Amniotic epithelial cell (primary cell): ENCODE results near the gene TMEM269.

Source experiments
- DNase-seq: peaks from one replicate; pipeline ENCODE4 v3.0.0-alpha.2; 2010; ENCODE audit warnings: low read depth

TMEM269 gene, protein sequence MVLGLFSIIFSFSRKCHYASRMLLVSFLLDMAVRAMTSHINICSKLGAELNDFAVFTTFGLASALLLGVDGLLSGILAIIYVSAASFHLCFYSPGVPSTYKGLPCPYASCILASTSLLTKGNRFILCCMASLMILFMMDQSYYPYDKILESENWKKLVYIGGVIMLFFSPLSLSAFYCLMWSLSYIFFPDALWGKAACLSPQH

DNA sequence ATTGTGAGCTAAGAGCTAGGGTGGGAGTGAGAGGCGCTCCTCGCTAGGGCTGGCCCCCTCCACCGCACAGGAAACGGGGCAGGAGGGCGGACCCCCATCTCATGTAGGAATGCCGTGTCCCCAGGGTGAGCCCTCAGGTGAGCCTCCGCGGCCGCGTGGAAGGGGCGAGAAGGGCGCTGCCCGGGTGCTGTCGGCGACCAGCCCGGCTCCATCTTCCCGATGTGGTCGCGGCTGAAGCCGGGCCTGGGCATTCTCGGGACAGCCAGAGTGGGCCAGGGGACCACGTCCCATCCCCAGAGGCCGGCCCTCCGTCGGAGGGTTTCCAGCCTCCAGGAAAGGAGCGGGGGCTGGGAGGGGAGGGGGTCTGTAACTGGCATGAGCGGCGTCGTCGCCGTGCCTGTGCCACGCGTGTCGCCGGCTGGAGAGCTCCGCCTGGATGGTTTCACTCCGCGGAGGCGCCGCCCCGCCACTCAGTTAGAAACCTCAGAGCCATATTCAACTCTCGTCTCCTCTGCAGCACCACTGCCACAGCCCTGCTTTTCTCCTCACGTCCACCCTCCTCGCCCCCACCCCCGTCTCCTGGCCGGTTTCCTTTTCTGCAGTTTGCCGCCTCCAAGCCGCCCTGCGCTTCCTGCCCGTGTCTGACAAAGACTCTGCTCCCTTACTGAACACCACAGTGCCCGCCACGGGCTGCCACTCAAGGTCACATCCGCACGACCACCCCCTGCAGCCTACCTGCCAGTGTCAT lies at the start of gene TMEM269:
TMEM269 (plus strand) TSS at position 46 of the 748 bp plus-strand sequence. CDS start 4,903 bp downstream, outside the sequence.
- DNase-seq = no peak

DNA sequence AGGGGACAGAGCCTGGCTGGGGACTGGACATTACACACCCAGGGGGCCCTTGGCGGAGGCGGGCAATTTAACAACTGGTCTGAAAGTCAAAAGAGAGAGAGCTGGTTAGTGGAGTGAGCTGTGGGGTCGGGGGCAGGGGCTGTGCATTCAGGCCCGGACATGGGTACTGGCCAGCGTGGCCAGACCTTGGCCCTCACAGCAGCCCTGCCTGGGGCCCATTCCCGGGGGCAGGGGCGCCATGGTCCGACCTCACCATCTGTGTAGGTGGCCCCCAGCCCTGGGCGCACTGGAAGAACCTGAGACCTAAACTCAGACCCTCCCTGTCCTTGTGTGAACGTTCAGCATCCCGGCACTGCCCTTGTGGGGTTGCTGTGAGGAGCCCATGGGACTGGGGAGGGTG lies 49.7 kb upstream of the TMEM269 start:
- no peak for DNase-seq

DNA sequence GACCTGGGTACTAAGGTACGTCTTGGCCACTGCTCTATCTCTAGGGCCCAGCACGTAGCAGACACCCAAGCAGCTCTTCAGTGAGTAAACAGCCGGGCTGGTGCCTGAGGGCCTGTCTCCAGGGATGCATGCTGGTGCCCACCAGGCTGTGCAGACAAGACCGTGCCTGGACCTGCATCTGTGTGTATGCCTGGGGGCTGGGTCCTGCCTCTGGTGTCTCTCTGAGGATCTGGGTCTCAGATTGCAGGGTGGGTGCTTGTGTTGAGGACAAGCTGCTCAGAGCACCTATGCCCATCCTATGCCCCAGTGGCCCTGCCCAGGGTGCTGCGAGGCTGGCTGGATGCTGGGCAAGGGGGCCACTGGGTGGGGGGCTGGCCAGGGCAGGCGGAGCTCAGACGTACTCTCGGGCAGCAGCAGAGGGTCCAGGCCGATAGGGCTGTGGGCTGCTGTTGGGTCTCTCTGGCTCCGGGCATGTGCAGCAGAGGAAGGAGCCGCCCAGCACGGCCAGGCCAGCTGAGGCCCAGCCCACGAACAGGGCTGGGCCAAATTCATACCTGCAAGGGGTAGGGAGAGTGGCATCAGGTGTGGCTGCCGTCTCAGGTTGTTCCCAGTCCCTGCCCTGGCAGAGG lies 49.2 kb upstream of the TMEM269 start:
- DNase-seq = no peak

GRCh38 chr1:42736152-42736551 lies 48.6 kb upstream of the TMEM269 start:
- DNase-seq = no peak

DNA sequence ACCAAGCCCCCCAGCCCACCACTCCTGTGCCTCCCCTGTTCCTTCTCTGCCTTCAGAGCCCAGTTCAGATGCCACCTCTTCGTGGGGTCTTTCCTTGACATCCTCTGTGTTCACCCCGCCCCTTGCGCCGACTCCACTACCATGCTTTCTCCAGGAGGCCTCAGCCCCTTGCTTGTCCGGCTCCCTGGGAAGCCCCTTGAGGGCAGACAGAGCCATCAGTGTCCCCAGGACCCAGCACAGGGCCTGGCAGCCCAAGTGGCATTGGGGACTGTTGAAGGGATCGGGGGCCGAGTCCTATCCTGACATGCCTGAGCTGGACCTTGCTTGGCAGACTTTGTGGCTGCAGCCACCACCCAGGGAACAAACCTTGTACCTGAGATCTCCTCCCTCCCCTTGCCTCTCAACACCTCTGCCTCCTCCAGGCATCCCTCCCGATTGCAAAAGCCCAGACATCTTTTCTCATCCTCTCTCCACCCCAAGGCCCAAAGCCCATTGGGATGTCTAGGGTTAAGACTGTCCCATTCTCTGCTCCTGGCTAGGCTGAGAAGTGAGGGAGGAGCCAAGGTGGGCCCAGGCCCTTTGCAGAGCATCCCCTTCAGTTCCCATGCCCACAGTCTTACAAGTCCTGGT lies 48.1 kb upstream of the TMEM269 start:
- no peak for DNase-seq

DNA sequence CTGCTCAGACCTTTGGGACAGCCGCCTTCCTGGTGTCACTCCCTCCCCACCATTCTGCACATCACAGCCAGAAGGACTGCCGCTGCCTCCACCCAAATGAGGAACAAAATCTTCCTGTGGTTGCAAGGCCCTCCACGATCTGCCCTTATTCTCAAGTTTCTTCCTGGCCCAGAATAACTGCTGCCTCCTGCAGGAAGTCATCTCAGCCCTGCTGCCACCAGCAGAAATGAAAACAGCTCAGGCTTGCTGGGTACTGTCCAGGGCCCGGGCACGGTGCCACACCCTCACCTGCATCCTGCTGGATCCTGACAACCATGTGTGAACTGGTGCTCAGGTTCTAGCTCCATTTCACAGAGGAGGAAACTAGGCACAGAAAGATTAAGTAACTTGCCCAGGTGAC lies 47.5 kb upstream of the TMEM269 start:
- no peak for DNase-seq

GRCh38 chr1:42737986-42738677 lies 46.7 kb upstream of the TMEM269 start:
- DNase-seq = no peak

DNA sequence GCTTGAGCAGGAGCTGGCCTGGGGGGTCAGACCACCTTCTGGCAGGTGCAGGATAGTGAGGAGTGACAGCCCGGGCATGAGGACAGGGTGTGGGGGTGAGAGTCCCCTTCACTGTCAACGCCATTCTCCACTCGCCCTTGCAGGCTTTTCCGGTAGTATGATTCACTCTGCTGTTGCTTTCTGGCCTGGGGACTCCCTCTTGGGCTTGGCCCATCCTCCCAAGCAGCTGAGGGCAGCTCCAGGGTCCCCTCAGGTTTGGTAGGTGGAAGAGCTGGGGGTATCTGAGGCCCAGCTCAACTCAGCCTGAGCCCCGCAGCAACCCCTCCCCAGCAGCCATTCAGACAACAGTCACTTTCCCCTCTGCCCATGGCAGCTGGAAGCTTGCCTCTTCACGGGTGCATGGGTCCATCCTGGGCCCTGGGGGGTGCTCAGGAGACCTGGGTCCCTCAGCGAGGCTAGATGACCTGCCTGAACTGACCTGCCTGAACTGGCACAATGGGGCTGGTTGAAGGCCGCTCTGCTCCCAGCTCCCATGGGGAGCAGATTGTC lies 46.0 kb upstream of the TMEM269 start:
- no peak for DNase-seq

DNA sequence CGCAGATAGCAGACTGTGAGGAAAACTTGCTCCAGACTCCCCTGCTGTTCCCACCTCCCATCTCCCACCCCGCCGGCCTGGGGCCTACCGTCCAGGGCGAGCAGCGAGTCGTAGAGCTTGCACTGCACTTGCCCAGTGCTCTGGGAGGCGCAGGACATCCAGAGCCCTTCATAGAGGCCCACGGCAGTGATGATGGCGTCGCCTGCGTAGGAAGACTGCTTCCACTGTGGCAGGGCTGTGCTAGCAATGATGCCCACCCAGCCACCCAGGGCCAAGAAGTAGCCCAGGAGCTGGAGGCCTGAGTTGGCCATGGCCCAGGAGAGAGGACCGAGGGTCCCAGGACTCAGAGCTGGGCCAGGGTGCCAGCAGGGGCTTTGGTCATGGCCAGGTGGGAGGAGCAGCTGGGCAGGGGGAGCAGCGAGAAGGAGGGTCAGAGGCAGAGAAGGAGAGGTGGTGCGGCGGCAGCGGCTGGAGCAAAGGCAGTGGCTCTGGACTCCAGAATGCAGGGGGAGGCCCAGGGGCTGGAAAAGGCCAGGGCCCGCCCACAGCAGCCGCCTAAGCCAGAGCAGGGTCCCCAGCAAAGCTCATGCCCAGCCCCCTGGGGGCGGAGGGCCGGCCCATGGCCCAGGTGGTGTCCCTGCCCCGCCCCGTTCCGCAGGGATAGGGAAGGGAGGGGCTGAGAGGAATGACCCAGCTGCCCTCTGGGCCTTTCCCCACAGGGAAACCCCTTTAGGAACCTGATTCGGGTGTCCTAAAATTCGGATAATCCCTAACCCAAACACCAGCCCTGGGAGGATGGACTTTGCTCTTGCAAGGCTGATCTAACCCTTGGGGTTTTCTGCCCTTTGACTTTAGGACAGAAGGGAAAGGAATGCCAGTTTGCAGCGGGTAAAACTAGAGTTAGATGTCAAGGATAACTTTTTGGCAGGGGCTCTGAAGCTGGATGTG lies 44.8 kb upstream of the TMEM269 start, which contains the start of gene CLDN19:
CLDN19 (minus strand) TSS at position 484 of the 948 bp plus-strand sequence; CDS start at position 311, 173 bp downstream.
- DNase-seq = no peak

GRCh38 chr1:42740851-42741580 lies 43.8 kb upstream of the TMEM269 start:
- DNase-seq = no peak

DNA sequence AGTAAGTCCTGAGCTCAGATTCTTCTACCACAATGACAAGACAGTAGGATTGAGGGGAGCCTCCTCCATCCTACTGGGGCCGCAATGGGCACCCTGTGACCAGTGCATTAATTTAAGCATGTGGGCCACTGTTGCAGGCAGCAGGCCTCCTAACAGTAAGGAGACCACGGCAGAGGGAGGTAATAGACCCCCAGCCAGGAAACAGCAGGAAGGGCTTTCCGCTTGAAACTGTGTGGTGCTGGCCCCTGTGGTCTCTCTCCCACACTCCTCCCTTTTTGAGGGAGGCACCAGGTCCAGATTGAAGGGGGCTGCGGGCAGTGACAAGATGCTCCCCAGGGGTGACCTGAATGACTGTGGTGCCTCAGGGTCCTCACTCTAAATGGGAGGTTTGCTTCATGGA lies 43.1 kb upstream of the TMEM269 start:
- DNase-seq = no peak

DNA sequence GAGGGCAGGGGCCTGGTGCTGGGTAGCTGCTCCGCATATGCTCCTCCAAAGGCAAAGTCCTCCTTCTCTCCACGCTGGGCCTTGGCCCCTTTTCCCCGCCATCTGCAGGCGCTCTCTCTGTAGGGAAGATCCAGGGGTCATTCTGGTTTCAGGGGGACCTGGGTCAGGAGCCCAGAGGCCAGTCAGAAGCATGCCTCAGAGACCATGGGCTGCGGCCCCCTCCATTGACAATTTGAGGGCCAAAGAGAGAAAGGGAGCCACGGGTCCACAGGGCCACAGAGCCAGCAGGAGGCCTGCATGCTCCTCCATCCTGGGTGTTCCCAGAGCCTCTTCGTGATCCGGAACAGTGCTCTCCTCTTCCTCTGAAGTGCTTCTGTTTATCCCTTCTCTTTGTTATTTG lies 42.6 kb upstream of the TMEM269 start:
- no peak for DNase-seq

DNA sequence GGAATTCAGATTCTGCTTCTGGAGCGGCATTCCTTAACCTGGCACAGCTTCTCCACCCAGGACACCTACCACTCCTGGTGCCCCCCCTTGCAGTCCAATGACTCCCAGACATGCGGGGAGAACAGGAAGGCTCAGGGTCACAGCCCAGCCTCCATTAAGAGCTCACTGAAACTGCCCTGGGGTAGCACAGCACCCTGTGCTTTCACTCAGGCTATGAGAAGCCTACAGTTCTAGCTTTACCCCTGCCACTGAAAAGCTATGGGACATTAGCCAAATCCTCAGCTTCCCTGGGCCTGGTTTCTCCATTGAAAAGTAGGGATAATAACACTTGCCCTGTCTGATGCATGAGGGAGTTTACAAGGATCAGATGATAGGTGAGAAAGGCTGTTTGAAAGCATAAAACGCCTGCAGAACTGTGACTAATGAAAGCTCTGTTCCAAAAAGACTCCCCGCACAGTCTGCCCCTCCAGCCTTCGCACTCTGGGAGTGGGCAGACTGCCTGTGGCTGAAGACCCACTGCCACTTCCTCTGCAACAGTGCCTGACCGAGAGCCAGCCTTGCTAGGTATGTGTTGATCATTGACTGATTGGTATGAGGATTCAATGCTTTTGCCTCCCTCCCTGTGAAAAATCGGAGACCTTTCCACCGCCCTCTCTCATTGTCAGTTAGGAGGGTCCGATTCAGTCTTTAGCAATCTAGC lies 42.0 kb upstream of the TMEM269 start:
- no peak for DNase-seq

DNA sequence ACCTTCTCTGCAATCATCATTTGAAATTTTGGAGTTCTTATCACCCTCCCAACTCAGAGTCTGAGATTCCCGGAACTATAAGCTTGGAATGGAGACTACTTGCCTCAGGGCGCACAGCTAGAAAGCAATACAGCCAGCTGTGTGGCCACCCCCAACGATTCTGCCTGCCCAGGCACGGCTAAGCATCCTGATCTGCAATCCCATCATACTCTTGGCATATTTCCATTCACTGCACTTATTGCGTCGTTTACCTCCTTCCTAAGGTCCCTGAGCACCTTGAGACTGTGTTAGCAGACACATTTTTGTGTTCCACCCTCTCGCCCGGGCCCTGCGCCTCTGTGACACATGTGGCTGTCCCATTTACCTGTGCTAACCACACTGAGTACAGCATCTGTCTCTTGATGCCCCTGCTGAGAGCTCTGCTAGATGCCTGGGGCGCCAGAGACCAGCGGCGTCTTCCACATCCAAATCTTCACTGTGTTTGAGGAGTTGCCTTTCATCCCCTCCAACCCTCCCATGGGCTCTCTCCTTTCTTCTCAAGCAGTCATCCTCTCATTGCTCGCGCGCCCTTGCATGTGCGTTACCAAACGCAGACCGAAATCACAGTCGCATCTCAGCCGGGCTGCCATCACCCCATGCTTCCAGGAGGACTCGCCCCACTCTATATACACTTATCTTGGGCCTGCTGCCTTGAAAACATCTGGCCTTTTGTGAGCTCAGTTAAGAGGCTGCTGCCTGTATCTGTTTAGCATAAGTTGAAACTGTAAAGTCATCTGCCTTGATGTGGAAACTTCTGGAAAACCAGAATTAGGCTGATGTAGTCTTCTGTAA lies 41.3 kb upstream of the TMEM269 start:
- DNase-seq = no peak

- DNase-seq = no peak
Observed at GRCh38 chr1:42744148-42744413, 40.7 kb upstream of the TMEM269 start.

DNA sequence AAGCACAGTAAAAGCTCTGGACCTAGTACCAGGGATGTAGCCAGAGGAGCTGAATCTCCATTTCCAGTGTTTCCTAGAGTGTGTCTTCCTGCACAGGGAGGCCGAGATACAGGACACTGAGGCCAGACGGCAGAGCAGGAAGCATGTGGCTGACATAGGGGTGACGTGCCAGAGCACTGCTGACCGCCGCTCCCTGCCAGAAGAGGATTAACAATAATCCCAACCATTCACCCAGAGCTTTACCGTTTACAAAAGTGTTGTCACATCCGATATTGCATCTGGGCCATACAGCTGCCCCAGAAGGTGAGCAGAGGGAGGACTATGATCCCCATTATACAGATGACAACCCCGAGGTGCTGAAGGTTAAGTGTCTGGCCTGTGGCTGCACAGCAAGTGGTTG lies 38.9 kb upstream of the TMEM269 start:
- peak; percentile 38 for DNase-seq

DNA sequence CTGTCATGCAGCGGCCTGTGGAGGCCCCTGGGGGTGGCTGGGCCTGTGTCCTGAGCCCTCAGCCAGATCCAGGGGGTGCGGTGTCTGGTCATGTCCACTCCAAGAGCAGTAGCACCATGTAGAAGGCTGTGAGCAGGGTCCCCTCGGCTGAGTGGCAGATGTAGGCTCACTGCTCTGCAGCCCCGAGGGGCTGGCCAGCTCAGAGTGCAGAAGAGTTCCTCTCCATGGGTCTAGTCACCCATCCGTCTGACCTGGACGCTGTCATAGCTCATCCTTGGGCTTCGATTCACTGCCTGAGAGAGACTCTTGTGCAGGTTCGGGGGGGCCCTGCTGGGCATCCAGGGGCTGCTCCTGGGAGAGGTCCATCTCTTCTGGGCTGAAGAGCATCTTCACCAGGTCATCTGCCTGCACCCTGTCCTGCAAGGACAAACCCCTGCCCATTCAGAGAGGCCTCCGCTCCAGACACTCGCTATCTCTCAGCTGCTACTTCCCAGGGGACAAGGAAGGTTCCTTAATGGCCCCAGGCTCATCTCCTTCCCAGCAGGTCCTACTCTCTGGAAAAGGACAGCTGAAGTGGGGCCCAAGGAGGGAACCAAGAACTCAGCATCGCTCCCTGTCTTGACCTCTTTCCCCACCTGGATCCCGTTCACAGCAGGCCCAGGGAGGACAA lies 38.2 kb upstream of the TMEM269 start:
- no peak for DNase-seq

DNA sequence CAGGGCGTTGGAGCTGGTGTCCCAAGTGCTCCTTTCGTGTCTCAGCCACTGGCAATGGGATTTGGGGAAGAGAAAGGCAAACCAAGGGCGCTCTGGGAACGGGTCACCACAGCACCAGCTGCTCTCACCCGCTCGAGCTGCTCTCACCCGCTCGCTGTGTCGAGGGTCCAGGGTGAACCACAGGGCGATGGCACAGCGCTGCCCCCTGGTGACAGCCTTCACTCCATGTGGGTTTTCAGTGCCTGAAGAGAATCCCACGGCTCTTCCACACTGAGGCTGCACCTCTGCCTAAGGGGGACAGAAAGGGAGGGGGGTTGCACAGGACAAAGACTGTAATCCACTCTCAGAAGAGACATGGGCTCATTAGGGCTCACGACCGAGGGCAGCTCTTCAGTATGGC lies 37.7 kb upstream of the TMEM269 start:
- DNase-seq = no peak
